HEK293 (cell line): ENCODE data around the gene PTCD1.

Experiments used
- CTCF ChIA-PET: fragments of 350-600 bp; formaldehyde crosslinking; extraction: SDS; loops from one replicate; lab custom pipeline; 2021; ENCODE audit warnings: antibody characterized with exemption; lab: Yijun Ruan, JAX
- POLR2A ChIA-PET: fragments of 300-600 bp; formaldehyde crosslinking; extraction: SDS; loops from one replicate; lab custom pipeline; 2020; ENCODE audit warnings: antibody characterized with exemption, inconsistent platforms; lab: Yijun Ruan, JAX
- H3K27ac ChIP-seq: fragments of 200-500 bp; sonication (Bioruptor generic); 2 replicates; pipeline ENCODE4 v1.5.1; 2014; ENCODE audit warnings: low read depth, low read length, control low read depth, inconsistent platforms; ENCODE audit errors: extremely low read depth
- H3K36me3 ChIP-seq, 2 experiments: fragments of 200-500 bp in 1 of 2; sonication (Bioruptor generic) in 1 of 2; 1 replicate in 1 of 2; 2 replicates in 1 of 2; pipeline ENCODE4 v1.5.1; 2014 to 2017; ENCODE audit warnings: inconsistent platforms in 2 of 2, low read length in 2 of 2; ENCODE audit not compliant: control insufficient read depth in 2 of 2, insufficient read depth in 1 of 2
- H3K4me1 ChIP-seq: fragments of 200-500 bp; sonication (Bioruptor generic); 2 replicates; pipeline ENCODE4 v1.5.1; 2014; ENCODE audit warnings: mild to moderate bottlenecking, low read length, inconsistent platforms; ENCODE audit not compliant: control insufficient read depth, insufficient read depth
- H3K4me3 ChIP-seq: 2 replicates; pipeline ENCODE4 v1.5.1; 2011; ENCODE audit warnings: low read depth, mild to moderate bottlenecking, control low read depth, low read length, moderate library complexity
- H3K9me3 ChIP-seq: fragments of 200-500 bp; sonication (Bioruptor generic); 2 replicates; pipeline ENCODE4 v1.5.1; 2014; ENCODE audit warnings: low read depth, low read length, inconsistent platforms; ENCODE audit not compliant: control insufficient read depth, insufficient read depth
- ELK4 ChIP-seq: IDR thresholded peaks from 2 replicates; pipeline ENCODE4 v1.6.1; 2011; ENCODE audit warnings: mild to moderate bottlenecking, low read depth, low read length, borderline replicate concordance
- KLF17 ChIP-seq: fragments of 450-650 bp; formaldehyde crosslinking; IDR thresholded peaks from 2 replicates; pipeline ENCODE4 v1.5.1; 2016; ENCODE audit warnings: missing biosample characterization, missing genetic modification characterization
- PRDM10 ChIP-seq: fragments of 450-650 bp; formaldehyde crosslinking; IDR thresholded peaks from 2 replicates; pipeline ENCODE4 v1.5.1; 2016; ENCODE audit warnings: missing biosample characterization, missing genetic modification characterization
- SALL2 ChIP-seq: fragments of 450-650 bp; formaldehyde crosslinking; IDR thresholded peaks from 2 replicates; pipeline ENCODE4 v1.5.0; 2017; ENCODE audit warnings: missing biosample characterization, mild to moderate bottlenecking, missing genetic modification characterization, borderline replicate concordance
- SCRT1 ChIP-seq: fragments of 450-650 bp; formaldehyde crosslinking; IDR thresholded peaks from 2 replicates; pipeline ENCODE4 v1.5.1; 2016; ENCODE audit warnings: missing biosample characterization, missing genetic modification characterization, borderline replicate concordance
- SCRT2 ChIP-seq: fragments of 450-650 bp; formaldehyde crosslinking; IDR thresholded peaks from 2 replicates; pipeline ENCODE4 v1.5.1; 2016; ENCODE audit warnings: missing biosample characterization, missing genetic modification characterization
- SP2 ChIP-seq: fragments of 450-650 bp; formaldehyde crosslinking; IDR thresholded peaks from 2 replicates; pipeline ENCODE4 v1.5.1; 2016; ENCODE audit warnings: missing biosample characterization, missing genetic modification characterization
- SP3 ChIP-seq: fragments of 450-650 bp; formaldehyde crosslinking; IDR thresholded peaks from 2 replicates; pipeline ENCODE4 v1.5.1; 2016; ENCODE audit warnings: missing biosample characterization, missing genetic modification characterization
- SP7 ChIP-seq: fragments of 450-650 bp; formaldehyde crosslinking; IDR thresholded peaks from 2 replicates; pipeline ENCODE4 v1.5.1; 2016; ENCODE audit warnings: missing biosample characterization, missing genetic modification characterization
- ZBTB26 ChIP-seq: fragments of 450-650 bp; formaldehyde crosslinking; optimal IDR thresholded peaks from 2 replicates; pipeline ENCODE3; 2016; ENCODE audit warnings: missing biosample characterization, mild to moderate bottlenecking, missing genetic modification characterization
- ZFP69B ChIP-seq: fragments of 450-650 bp; formaldehyde crosslinking; IDR thresholded peaks from 2 replicates; pipeline ENCODE4 v1.5.1; 2016; ENCODE audit warnings: missing biosample characterization, missing genetic modification characterization
- ZNF146 ChIP-seq: fragments of 450-650 bp; formaldehyde crosslinking; IDR thresholded peaks from 2 replicates; pipeline ENCODE4 v1.5.1; 2016; ENCODE audit warnings: missing biosample characterization, missing genetic modification characterization
- ZNF280D ChIP-seq: fragments of 450-650 bp; formaldehyde crosslinking; IDR thresholded peaks from 2 replicates; pipeline ENCODE4 v1.5.1; 2016; ENCODE audit warnings: missing biosample characterization, missing genetic modification characterization
- ZNF510 ChIP-seq: fragments of 450-650 bp; formaldehyde crosslinking; IDR thresholded peaks from 2 replicates; pipeline ENCODE4 v1.5.1; 2018; ENCODE audit warnings: mild to moderate bottlenecking, missing genetic modification characterization, missing biosample characterization; ENCODE audit not compliant: insufficient replicate concordance
- ZNF548 ChIP-seq: fragments of 450-650 bp; formaldehyde crosslinking; IDR thresholded peaks from 2 replicates; pipeline ENCODE4 v1.5.1; 2016; ENCODE audit warnings: missing biosample characterization, missing genetic modification characterization
- ZSCAN16 ChIP-seq: fragments of 450-650 bp; formaldehyde crosslinking; IDR thresholded peaks from 2 replicates; pipeline ENCODE4 v1.5.1; 2016; ENCODE audit warnings: missing biosample characterization, missing genetic modification characterization
- TF ChIP-seq, protein P1 (sequence below): fragments of 450-650 bp; formaldehyde crosslinking; IDR thresholded peaks from 2 replicates; pipeline ENCODE4 v1.5.1; 2017; ENCODE audit warnings: missing biosample characterization, mild to moderate bottlenecking, missing genetic modification characterization, moderate library complexity
- TF ChIP-seq, protein P2 (sequence below): fragments of 450-650 bp; formaldehyde crosslinking; IDR thresholded peaks from 2 replicates; pipeline ENCODE4 v1.5.1; 2017; ENCODE audit warnings: missing biosample characterization, missing genetic modification characterization

Gene PTCD1

DNA sequence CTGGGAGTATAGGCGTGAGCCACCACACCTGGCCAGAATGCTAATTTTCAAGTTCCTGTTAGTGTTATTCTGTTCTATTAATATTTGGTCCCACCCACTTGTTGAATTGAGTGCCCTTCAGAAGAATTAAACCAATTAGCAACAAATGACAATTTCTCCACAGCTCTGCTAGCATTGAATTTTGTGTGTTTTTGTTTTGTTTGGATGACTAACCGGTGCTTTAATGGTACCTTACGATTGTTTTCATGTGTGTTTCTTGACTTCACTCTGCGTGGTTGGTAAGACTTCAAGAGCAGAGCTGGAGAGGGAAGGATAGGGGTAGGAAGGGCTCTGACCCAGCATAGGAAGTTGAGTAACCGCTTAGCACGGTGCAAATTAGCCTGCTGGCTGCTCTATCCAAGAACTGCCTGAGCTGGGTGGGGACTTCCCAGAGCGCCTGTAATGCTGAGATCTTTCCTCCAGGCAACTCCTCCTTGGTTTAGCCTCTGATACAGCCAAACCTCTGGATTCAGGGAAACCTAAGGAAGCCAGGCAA lies 59.5 kb downstream of the PTCD1 start:
- ChIA-PET CTCF (no interaction called here), POLR2A (no interaction called here)
- Histone ChIP-seq H3K27ac (no peak overlapping the region), H3K36me3 (peaks cover 5% of the 10 kb centered on the region in 2 experiments; a peak in 2 of 3 replicates), H3K4me1 (no peaks in the 10 kb centered on the region; the same call in 1 of the 2 replicates), H3K4me3 (no peak overlapping the region), H3K9me3 (no peaks in the 10 kb centered on the region)
- TF ChIP-seq SCRT2 (tag by site-specific recombination) (peak; percentile 95), SP2 (tag by site-specific recombination) (peak; percentile 17; the same call in 1 of the 2 replicates), SALL2 (tag by site-specific recombination) (no peak), SP7 (peak; percentile 87), SCRT1 (peak; percentile 69; the same call in 1 of the 2 replicates)

DNA sequence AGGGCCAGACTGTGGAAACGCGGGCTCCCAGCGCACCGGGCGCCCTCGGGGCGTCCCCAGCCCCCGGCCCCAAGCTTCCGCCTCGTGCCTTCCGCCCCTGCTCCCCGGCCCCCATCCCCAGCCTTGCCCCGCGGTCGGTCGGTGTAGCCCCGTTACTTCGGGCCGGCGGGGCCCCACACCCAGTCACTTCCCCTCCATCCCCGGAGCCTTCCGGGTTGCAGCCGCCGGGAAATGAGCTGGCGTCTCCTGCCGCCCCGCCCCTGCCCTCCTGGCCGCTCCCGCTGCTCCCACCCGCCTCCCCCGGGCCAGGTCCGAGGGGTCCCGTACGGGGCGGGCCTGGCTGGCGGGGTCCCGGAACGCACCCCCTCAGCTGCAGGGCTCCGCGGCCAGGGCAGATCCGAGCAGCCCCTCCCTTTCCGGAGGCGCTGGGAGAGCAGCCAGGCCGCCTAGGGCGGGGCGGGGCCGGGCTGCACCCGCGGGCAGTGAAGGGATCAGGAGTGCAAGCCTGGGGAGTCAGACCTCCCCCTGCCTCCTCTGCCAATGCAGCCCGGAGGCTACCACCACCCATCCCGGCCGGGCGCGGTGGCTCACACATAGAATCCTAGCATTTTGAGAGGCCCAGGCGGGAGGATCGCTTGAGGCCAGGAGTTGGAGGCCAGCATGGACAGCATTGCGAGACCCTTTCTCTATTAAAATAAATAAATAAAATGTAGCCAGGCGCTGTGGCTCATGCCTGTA lies 63.4 kb downstream of the PTCD1 start:
- H3K36me3 ChIP-seq: peaks cover 0 to 5% of the 10 kb centered on the region in 2 experiments; a peak in 1 of 3 replicates
- H3K4me1 ChIP-seq: no peaks in the 10 kb centered on the region; the same call in 1 of the 2 replicates
- no peak overlapping the region; the same call in 1 of the 2 replicates for H3K27ac ChIP-seq
- POLR2A ChIA-PET: interaction anchor here (0.6 to 2.7 kb wide), 9 partner anchors 17 to 1061 kb away, joined by 3 to 21 read pairs (median 4); partner anchors contain the start of genes BUD31, CPSF4, PDAP1 and PTCD1
- CTCF ChIA-PET: no interaction called here
- no peaks in the 10 kb centered on the region for H3K9me3 ChIP-seq
- H3K4me3 ChIP-seq: peak overlapping the region; percentile 66
- no peak for TF ChIP-seq PRDM10 (tag by site-specific recombination)
- TF ChIP-seq SP3: peak; percentile 64; the same call in 1 of the 2 replicates
- TF ChIP-seq ZNF280D (tag by site-specific recombination): no peak
- no peak for TF ChIP-seq ZNF510 (tag by site-specific recombination)
- TF ChIP-seq, protein P1, sequence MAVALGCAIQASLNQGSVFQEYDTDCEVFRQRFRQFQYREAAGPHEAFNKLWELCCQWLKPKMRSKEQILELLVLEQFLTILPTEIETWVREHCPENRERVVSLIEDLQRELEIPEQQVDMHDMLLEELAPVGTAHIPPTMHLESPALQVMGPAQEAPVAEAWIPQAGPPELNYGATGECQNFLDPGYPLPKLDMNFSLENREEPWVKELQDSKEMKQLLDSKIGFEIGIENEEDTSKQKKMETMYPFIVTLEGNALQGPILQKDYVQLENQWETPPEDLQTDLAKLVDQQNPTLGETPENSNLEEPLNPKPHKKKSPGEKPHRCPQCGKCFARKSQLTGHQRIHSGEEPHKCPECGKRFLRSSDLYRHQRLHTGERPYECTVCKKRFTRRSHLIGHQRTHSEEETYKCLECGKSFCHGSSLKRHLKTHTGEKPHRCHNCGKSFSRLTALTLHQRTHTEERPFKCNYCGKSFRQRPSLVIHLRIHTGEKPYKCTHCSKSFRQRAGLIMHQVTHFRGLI (tag by site-specific recombination): 0 out of 2 replicates have a peak, but pooled peaks have one; percentile 22
- TF ChIP-seq, protein P2, sequence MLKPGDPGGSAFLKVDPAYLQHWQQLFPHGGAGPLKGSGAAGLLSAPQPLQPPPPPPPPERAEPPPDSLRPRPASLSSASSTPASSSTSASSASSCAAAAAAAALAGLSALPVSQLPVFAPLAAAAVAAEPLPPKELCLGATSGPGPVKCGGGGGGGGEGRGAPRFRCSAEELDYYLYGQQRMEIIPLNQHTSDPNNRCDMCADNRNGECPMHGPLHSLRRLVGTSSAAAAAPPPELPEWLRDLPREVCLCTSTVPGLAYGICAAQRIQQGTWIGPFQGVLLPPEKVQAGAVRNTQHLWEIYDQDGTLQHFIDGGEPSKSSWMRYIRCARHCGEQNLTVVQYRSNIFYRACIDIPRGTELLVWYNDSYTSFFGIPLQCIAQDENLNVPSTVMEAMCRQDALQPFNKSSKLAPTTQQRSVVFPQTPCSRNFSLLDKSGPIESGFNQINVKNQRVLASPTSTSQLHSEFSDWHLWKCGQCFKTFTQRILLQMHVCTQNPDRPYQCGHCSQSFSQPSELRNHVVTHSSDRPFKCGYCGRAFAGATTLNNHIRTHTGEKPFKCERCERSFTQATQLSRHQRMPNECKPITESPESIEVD (tag by site-specific recombination): no peak
- 0 out of 2 replicates have a peak, but pooled peaks have one; percentile 27 for TF ChIP-seq KLF17 (tag by site-specific recombination)
- TF ChIP-seq ZFP69B (tag by site-specific recombination): 0 out of 2 replicates have a peak, but pooled peaks have one; percentile 25
- no peak for TF ChIP-seq ZNF548
- peak; percentile 63 for TF ChIP-seq ZBTB26 (tag by site-specific recombination)
- no peak for TF ChIP-seq ELK4
- no peak for TF ChIP-seq ZNF146 (tag by site-specific recombination)
- no peak for TF ChIP-seq ZSCAN16 (tag by site-specific recombination)
